Stimulated activated naive CD8-positive, alpha-beta T cell treated with anti-CD3 and anti-CD28 coated beads, Interleukin-15, Interleukin-2, amounts not matched to agents 100 ng/mL and 50 ng/mL, for 24 hours (primary cell): ENCODE results near the gene TMEM120B.
"Not testable (repeated sequence)": the region's sequence is repeated elsewhere in the genome, so short reads cannot be mapped to it uniquely, and the experiment has no call there.

Source experiments
- H3K27ac Mint-ChIP-seq: one replicate; pipeline ENCODE4 v1.8.0; 2021; ENCODE audit warnings: mild to moderate bottlenecking, mixed read lengths
- H3K27me3 Mint-ChIP-seq: one replicate; pipeline ENCODE4 v1.8.0; 2021; ENCODE audit warnings: mixed read lengths
- H3K36me3 Mint-ChIP-seq: one replicate; pipeline ENCODE4 v1.8.0; 2021; ENCODE audit warnings: low read depth, mixed read lengths
- H3K4me1 Mint-ChIP-seq: one replicate; pipeline ENCODE4 v1.8.0; 2021; ENCODE audit warnings: low read depth, mixed read lengths
- H3K4me3 Mint-ChIP-seq: one replicate; pipeline ENCODE4 v1.8.0; 2021; ENCODE audit warnings: mild to moderate bottlenecking, mixed read lengths
- H3K9me3 Mint-ChIP-seq: one replicate; pipeline ENCODE4 v1.8.0; 2021; ENCODE audit warnings: mixed read lengths

The TMEM120B gene

GRCh38 chr12:121712461-121713256, at the start of gene TMEM120B:
Gene TMEM120B (plus strand): TSS chr12:121712752. CDS start chr12:121712896, 144 bp downstream.
- no peaks in the 10 kb centered on the region for H3K9me3 Mint-ChIP-seq
- H3K4me3 Mint-ChIP-seq = peak within 1 kb of the TSS; percentile 97
- H3K36me3 Mint-ChIP-seq = peaks cover 16% of the 10 kb centered on the region
- peaks cover 22% of the 10 kb centered on the region for H3K4me1 Mint-ChIP-seq
- H3K27ac Mint-ChIP-seq = peak within 1 kb of the TSS; percentile 87
- H3K27me3 Mint-ChIP-seq = no peaks in the 10 kb centered on the region

- Mint-ChIP-seq H3K27me3 (no peaks in the 10 kb centered on the region), H3K27ac (peak overlapping the region; percentile 88), H3K9me3 (no peaks in the 10 kb centered on the region)
Measured at GRCh38 chr12:121663610-121663929, 49.0 kb upstream of the TMEM120B start.

GRCh38 chr12:121666829-121667228, 45.7 kb upstream of the TMEM120B start:
- Mint-ChIP-seq H3K27ac (peak overlapping the region; percentile 11), H3K4me1 (peaks cover 61% of the 10 kb centered on the region), H3K4me3 (peak overlapping the region; percentile 28)
- not testable (repeated sequence) for H3K36me3 Mint-ChIP-seq, H3K9me3 Mint-ChIP-seq, H3K27me3 Mint-ChIP-seq

More at GRCh38 chr12:121663610-121663929, 49.0 kb upstream of the TMEM120B start:
- H3K4me1 Mint-ChIP-seq = peaks cover 66% of the 10 kb centered on the region
- H3K4me3 Mint-ChIP-seq = peak overlapping the region; percentile 92
- peaks cover 9% of the 10 kb centered on the region for H3K36me3 Mint-ChIP-seq

- Mint-ChIP-seq H3K9me3 (no peaks in the 10 kb centered on the region), H3K4me1 (peaks cover 72% of the 10 kb centered on the region), H3K36me3 (peaks cover 8% of the 10 kb centered on the region), H3K4me3 (no peak overlapping the region), H3K27ac (no peak overlapping the region), H3K27me3 (no peaks in the 10 kb centered on the region)
Measured at GRCh38 chr12:121668750-121669520, 43.6 kb upstream of the TMEM120B start.

- Mint-ChIP-seq H3K9me3 (no peaks in the 10 kb centered on the region), H3K27me3 (no peaks in the 10 kb centered on the region), H3K27ac (no peak within 1 kb of the TSS), H3K4me1 (peaks cover 67% of the 10 kb centered on the region), H3K4me3 (no peak within 1 kb of the TSS), H3K36me3 (peaks cover 3% of the 10 kb centered on the region)
Measured at GRCh38 chr12:121669521-121669900, 43.0 kb upstream of the TMEM120B start, which contains the start of gene MORN3. Gene MORN3 (minus strand): TSS chr12:121669654. CDS start chr12:121669483, 171 bp downstream.

- H3K4me3 Mint-ChIP-seq = peak overlapping the region; percentile 81
- H3K27me3 Mint-ChIP-seq = no peaks in the 10 kb centered on the region
- H3K4me1 Mint-ChIP-seq = peaks cover 39% of the 10 kb centered on the region
- no peaks in the 10 kb centered on the region for H3K36me3 Mint-ChIP-seq
- H3K27ac Mint-ChIP-seq = peak overlapping the region; percentile 88
- no peaks in the 10 kb centered on the region for H3K9me3 Mint-ChIP-seq
Measured at GRCh38 chr12:121673013-121673511, 39.5 kb upstream of the TMEM120B start.

- H3K4me1 Mint-ChIP-seq = peaks cover 28% of the 10 kb centered on the region
- no peaks in the 10 kb centered on the region for H3K36me3 Mint-ChIP-seq
Measured at GRCh38 chr12:121676190-121676589, 36.4 kb upstream of the TMEM120B start.

GRCh38 chr12:121678305-121678704, 34.2 kb upstream of the TMEM120B start:
- peaks cover 11% of the 10 kb centered on the region for H3K4me1 Mint-ChIP-seq
- H3K27me3 Mint-ChIP-seq = no peaks in the 10 kb centered on the region
- no peak overlapping the region for H3K27ac Mint-ChIP-seq
- H3K9me3 Mint-ChIP-seq = no peaks in the 10 kb centered on the region
- H3K4me3 Mint-ChIP-seq = no peak overlapping the region
- H3K36me3 Mint-ChIP-seq = no peaks in the 10 kb centered on the region

More at GRCh38 chr12:121676190-121676589, 36.4 kb upstream of the TMEM120B start:
- Mint-ChIP-seq H3K27me3 (no peaks in the 10 kb centered on the region), H3K9me3 (no peaks in the 10 kb centered on the region), H3K4me3 (no peak overlapping the region), H3K27ac (peak overlapping the region; percentile 48)

- Mint-ChIP-seq H3K9me3 (no peaks in the 10 kb centered on the region), H3K36me3 (no peaks in the 10 kb centered on the region), H3K4me3 (no peak overlapping the region), H3K27ac (peak overlapping the region; percentile 46), H3K27me3 (no peaks in the 10 kb centered on the region), H3K4me1 (peaks cover 6% of the 10 kb centered on the region)
Measured at GRCh38 chr12:121678716-121679300, 33.7 kb upstream of the TMEM120B start.

GRCh38 chr12:121679661-121680197, 32.8 kb upstream of the TMEM120B start:
- H3K9me3 Mint-ChIP-seq, H3K27ac Mint-ChIP-seq, H3K36me3 Mint-ChIP-seq, H3K4me1 Mint-ChIP-seq, H3K4me3 Mint-ChIP-seq, H3K27me3 Mint-ChIP-seq: not testable (repeated sequence)

GRCh38 chr12:121688966-121689365, 23.6 kb upstream of the TMEM120B start:
- no peak overlapping the region for H3K4me3 Mint-ChIP-seq
- no peak overlapping the region for H3K27ac Mint-ChIP-seq
- no peaks in the 10 kb centered on the region for H3K9me3 Mint-ChIP-seq
- H3K36me3 Mint-ChIP-seq = no peaks in the 10 kb centered on the region
- H3K4me1 Mint-ChIP-seq = peaks cover 15% of the 10 kb centered on the region
- H3K27me3 Mint-ChIP-seq = no peaks in the 10 kb centered on the region

GRCh38 chr12:121689430-121689829, 23.1 kb upstream of the TMEM120B start:
- H3K4me3 Mint-ChIP-seq = no peak overlapping the region
- peaks cover 15% of the 10 kb centered on the region for H3K4me1 Mint-ChIP-seq
- H3K27me3 Mint-ChIP-seq = no peaks in the 10 kb centered on the region
- H3K9me3 Mint-ChIP-seq = no peaks in the 10 kb centered on the region
- H3K36me3 Mint-ChIP-seq = no peaks in the 10 kb centered on the region
- no peak overlapping the region for H3K27ac Mint-ChIP-seq

- H3K4me3 Mint-ChIP-seq, H3K36me3 Mint-ChIP-seq, H3K27me3 Mint-ChIP-seq, H3K4me1 Mint-ChIP-seq, H3K9me3 Mint-ChIP-seq, H3K27ac Mint-ChIP-seq: not testable (repeated sequence)
Measured at GRCh38 chr12:121692744-121693143, 19.8 kb upstream of the TMEM120B start.

GRCh38 chr12:121693155-121693687, 19.3 kb upstream of the TMEM120B start:
- no peak overlapping the region for H3K27ac Mint-ChIP-seq
- no peak overlapping the region for H3K4me3 Mint-ChIP-seq
- no peaks in the 10 kb centered on the region for H3K9me3 Mint-ChIP-seq
- no peaks in the 10 kb centered on the region for H3K4me1 Mint-ChIP-seq
- no peaks in the 10 kb centered on the region for H3K27me3 Mint-ChIP-seq
- no peaks in the 10 kb centered on the region for H3K36me3 Mint-ChIP-seq
